Cardiac septum (tissue), 1 donor: ENCODE measurements around the gene KRTAP24-1. TPM values are rescaled to one million over a fixed set of nuclear protein-coding genes. Genes with fewer than 3 reads are reported as not detected.

ENCODE experiments used
- DNase-seq: peaks from one replicate; pipeline ENCODE4 v3.0.0-alpha.2; 2020; ENCODE audit warnings: low spot score
- intact Hi-C: fragments of 100-400 bp; cut with DNase I; formaldehyde crosslinking; loops from one replicate; pipeline ENCODE4 v1.14.0; 2022
- long read RNA-seq: library from polyadenylated mRNA; unstranded; transcript quantifications from one replicate; pipeline ENCODE4 v2.0.0, GENCODE V29; 2021
- total RNA-seq: library from RNA; stranded (reverse); fragmentation: NEBNext Ultra II Directional; extraction: Animal tissue kit (Norgen Biotek cat#: 25700); gene quantifications from one replicate; pipeline ENCODE4 v1.2.1, GENCODE V29; 2021
- donor health status: DM: no; HTN: no; CAD: no.

Gene KRTAP24-1, protein sequence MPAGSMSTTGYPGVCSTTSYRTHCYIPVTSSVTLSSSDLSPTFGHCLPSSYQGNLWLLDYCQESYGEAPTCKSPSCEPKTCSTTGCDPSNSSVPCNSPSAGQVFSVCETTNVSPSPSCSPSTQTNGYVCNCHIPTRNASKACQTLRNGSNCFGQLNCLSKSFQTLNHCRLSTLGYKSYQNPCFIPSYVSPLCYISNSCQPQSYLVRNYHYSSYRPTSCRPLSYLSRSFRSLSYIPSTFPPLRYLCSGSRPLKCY
- not detected for total RNA-seq
- long read RNA-seq: 0 reads

DNA sequence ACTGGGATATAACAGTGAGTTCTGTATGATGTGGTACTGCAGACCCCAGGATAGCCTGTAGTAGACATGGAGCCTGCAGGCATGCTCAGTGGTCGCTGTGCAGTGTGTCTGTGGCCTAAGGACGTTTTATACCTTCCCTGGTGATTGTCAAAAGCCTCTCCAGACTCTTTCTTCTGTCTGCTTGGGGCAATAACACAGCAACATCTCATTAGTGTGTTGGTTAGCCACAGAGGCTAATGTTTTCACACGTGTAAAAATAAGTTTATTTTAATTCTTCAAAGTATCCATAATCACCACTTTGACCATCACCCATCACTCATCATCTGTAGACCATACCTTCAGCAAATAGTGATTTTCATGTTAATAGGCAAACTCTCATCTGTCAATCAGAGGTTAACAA is at the start of gene KRTAP24-1:
TSS of gene KRTAP24-1 (minus strand) at position 101 of the 400 bp plus-strand sequence. CDS start at position 83, 18 bp downstream.
- intact Hi-C loops: no loop called here
- DNase-seq: no peak

DNA sequence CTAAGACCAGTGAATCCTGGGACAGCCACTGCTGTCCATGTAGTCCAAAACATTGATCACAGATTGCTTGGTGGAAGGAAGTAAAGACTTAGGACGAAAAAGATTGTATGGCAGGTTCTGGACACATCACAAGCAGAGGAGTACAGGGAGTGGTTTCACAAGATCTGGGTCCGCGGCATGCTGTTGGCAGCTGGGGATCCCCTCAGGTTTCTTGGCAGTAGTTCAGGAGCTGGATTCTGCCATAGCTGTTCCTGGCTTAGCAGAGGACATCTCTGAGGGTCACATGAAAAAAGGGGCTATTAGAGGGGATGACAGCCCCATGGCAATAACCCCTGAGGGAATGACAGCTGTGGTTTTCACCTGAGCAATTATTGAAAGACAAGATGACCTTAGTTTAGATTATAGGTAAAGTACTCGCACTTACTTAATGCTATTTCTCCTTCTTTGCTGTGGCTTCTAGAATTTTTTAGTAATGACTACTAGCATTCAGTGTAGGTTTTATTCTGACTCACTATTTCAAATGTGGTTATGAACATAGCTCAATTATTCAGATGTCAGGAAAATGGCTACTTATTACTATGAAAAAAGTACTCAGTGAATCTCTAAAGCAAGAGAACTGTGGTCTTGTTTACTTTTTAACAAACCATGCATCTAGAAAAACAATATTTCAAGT is 46.6 kb upstream of the KRTAP24-1 start:
- no peak for DNase-seq
- intact Hi-C loops: no loop called here

DNA sequence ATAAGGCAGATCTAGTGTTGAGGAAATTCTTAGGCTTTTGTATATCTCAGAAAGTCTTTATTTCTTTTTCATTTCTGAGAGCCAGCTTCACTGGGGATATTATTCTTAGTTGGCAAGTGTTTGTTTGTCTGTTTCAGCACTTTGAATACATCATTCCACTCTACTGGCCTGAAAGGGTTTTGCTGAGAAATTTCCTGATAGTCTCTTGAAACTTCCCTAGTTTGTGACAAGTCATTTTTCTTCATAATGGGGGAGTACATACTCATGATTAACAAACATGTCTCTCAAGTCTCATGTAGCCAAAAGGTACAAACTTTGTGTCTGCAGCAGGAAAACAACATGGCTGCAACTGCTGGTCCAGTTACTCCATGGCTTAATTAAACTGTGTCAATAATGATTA is 43.6 kb upstream of the KRTAP24-1 start:
- intact Hi-C loops: no loop called here
- DNase-seq: no peak

DNA sequence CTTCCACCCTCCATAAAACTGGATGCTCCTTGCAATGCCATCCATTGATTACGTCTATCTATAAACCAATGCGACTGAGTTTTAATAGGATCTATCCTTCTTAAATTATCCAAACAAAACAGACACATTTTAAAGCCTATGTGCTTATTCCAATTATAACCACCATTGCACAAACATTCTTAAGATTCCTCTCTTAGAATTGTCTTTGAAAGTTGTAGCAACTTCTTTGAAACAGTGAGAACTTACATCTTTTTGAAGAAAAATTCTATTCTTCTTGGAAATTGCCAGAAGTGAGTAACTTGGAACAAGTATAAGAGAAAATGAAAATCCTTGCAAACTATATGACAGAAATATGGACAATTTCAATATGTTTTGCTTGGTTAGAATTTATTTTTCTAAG is 37.5 kb upstream of the KRTAP24-1 start, which contains the start of gene KRTAP26-1:
TSS of gene KRTAP26-1 (minus strand) at position 101 of the 400 bp plus-strand sequence. CDS start 280 bp downstream, outside the sequence.
- DNase-seq: no peak
- intact Hi-C loops: no loop called here

DNA sequence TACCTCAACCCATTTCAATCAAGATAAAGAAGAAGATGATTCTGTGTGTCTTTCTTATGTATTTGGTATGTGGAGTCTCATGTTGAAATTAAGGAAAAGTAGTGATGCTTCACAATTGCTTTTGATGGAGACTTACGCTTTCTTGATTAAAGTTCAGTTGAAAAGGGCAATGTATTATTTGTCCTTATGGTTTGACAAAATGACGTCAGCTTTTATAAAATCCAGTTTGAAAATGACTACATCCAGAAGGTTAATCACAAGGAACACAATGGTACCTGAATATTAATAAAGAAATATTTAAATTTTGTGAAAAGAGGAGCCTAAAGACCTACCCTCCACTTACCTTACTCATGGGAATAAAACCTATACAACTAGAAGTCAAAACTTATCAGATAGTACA is 33.0 kb upstream of the KRTAP24-1 start:
- intact Hi-C loops: no loop called here

DNA sequence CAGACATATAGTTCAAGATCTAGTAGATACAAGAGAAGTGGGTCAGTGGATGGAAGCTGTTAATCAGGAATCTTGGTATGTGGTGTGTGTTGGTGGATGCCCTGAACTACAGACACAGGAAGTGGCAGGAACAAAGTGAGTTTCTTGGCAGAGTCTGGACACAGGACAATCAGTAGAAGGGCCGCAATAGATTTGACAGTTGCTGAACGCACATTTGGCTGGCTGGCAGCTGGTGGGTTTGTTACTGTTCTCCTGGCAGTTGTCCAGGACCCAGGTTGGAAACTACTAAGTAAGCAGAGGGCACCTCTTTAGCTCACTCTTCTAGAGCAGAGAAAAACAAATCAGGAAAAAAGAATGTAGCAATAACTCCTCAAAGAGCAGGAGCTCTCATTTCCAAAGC is 24.1 kb upstream of the KRTAP24-1 start:
- no peak for DNase-seq

More for the DNA sequence above, 33.0 kb upstream of the KRTAP24-1 start:
- DNase-seq: no peak

DNA sequence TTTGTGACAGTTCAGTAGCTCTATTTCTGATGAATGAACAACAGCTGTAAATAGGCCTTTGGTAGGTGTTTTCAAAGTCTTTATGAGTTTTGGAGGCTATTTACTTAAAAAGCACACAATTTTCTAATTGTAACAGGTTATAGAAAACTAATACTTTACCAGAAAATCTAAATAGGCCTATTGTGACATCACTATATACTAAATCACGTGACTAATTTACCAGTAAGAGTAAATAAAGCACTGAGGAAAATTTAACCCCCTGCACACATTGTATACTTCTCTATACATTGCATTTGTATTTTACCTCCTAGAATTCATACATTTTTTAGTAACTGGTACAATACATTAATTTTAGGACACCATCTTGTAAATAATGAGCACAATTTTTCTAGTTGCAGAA is 22.4 kb upstream of the KRTAP24-1 start:
- DNase-seq: no peak
- intact Hi-C loops: no loop called here

More for the DNA sequence above, 24.1 kb upstream of the KRTAP24-1 start:
- intact Hi-C loops: no loop called here

DNA sequence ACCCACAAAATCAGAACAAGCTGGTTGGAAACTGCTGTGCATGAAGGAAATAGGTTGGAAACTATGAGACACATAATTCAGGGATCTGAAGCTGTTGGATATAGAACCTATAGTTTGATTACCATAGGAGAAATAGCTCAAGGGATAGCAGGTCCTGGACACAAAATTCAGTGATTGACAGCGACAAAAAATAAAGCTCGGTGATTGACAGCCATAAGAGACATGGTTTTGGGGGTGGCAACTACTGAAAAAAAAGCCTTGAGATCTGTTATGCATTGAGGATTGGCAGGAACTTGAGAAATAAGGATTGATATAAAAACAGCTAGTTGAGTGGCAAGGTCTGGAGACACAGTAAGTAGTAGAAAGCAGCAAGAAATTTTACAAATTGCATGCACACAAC is 6.5 kb upstream of the KRTAP24-1 start, which contains the start of gene KRTAP25-1:
TSS of gene KRTAP25-1 (minus strand) at position 300 of the 400 bp plus-strand sequence. CDS start at position 276, 24 bp downstream.
- intact Hi-C loops: no loop called here
- no peak for DNase-seq

DNA sequence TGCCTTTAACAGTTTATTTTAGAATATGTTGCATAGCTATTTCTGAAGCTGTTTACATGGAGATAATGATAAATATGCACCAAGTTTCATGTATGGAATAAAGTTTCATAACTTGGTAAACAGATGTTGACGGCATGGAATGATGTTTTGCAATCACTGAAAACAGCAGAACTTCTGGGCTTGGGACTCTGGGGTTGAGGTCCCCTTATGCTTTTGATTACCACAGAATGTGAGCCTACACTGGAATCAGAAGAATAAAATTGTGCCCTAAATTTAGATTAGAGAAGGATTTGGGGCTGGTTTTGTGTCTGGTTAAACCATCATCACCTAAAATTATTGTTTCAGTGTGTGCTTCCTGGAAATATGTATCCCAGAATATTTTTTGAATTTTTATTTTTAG is 11.1 kb downstream of the KRTAP24-1 start:
- DNase-seq: no peak
- intact Hi-C loops: no loop called here

DNA sequence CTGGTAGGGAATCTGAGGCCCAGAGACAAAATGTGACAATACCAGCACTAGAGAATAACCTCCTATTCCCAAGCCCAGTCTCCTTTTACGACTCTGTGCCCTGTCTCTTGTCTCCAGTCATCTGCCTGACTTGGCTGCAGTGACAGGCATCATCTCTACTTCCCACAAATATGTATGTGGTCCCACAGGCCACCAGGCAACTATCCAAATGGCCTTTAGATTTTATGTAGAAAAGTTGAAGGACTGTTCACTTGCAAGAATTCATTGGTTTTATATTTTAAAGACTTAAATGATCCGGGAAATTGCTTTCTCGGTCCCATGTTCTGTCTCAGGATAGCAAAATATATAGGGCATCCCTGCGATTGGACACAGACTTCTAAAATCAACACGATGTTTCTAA is 11.6 kb downstream of the KRTAP24-1 start:
- DNase-seq: no peak
- intact Hi-C loops: no loop called here

DNA sequence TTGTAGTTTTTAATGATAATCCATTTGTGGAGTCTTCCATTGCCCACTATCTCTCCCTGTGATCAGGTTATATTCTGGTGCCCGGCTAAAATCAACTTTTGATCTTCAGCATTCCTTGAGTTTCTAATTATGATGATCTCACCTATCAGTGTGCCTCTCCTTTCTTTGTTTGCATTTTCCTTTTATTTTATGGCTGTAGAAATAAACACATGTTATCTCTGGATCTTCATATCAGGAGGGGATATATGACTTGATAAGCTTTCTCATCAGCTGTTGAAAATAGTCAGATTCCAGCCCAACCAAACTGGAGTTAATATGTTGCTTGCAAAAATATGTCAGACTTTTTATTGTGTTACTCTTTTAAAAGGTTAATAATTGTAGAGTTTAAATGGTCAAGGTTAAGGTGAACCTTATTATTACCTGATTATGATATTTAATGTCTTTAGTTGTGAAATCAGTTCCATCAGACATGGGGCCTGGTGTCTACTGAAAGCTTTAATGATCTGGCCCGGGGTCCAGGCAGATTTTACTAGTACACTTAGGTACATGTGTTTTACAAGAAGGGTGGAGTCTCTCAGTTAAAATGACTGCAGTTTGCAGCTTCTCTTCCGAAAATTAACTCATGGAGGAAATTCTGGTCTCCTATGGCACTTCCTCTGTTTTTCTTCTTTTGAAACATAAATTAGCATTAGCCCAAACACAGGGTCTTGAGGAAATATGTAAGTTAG is 12.8 kb downstream of the KRTAP24-1 start:
- no peak for DNase-seq
- intact Hi-C loops: no loop called here

DNA sequence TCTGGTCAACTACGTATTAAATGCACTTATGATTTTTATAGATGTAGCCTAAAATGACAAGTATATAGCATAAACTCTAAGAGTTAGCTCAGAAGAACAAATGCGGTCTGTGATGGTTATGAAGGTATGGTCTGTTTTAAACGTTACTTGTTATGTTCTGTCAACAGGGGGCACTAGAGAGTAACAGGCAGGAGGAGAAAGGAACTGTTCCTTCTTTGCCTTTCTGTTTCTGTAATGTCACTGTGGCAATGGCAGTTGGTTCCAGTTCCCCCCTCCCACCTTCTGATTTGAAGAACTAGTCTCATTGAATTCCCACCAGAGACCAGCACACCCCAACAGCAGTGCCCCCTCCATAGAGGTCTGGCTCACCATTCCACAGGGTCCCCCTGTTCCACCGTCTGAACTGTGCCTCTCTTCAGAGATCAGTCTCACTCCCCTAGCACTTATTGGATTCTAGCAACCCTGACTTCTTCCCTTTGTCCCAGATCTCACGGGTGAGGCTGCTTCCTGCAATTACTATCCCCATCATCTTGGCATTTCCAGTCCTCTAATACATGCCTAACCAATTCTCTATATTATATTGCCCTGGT is 14.0 kb downstream of the KRTAP24-1 start:
- no peak for DNase-seq
- intact Hi-C loops: no loop called here

DNA sequence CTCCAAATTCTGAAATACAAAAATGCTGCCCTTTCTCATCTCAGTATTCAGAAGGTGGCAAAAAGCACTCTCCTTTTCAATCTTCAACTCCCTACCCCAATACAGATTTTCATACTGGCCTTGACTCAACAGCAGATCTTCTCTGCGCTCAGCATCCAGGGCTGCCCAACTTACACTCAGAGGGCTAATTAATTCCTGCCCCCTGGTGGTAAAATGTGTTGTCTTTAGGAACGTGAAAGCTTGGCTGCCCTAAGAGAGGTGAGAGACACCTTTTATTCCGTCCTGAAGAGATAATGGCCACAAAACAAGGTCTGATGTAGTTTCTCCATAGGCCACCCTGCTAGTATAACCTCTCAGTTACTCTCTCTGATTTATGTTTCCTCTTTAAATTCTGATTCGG is 25.0 kb downstream of the KRTAP24-1 start:
- intact Hi-C loops: no loop called here
- no peak for DNase-seq

DNA sequence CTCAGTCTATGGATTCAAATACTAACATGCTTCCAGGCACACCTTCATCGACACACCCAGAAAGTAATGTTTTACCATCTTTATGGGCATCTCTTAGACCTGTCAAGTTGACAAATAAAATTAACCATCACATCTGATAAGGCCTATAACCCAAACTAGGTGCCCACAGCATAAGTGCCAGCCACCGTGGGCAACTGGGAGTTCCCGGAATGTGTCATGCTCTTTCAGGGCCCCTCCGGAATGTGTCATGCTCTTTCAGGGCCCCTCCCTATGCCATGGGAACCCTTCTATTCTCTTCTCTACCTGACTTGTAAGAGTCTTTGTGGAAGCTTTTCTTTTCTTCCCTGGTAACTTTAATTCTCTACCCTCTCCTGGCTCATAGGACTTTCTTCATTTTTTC is 26.6 kb downstream of the KRTAP24-1 start:
- DNase-seq: no peak
- intact Hi-C loops: no loop called here

DNA sequence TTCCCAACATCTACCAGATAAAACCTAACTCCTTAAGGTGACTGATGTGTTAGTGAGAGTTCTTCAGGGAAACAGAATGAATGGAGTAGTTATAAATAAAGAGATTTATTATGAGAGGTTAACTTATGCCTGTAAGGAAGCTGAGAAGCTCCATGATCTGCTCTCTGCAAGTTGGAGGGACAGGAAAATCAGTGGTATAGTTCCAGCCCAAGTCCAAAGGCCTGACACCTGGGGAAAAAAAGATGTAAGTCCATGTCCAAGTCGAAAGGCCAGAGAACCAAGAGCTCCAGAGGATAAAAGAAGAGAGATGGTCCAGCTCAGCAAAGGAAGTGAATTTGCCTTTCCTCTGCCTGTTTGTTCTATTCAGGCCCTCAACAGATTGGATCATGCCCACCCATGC is 27.1 kb downstream of the KRTAP24-1 start:
- intact Hi-C loops: no loop called here
- no peak for DNase-seq

DNA sequence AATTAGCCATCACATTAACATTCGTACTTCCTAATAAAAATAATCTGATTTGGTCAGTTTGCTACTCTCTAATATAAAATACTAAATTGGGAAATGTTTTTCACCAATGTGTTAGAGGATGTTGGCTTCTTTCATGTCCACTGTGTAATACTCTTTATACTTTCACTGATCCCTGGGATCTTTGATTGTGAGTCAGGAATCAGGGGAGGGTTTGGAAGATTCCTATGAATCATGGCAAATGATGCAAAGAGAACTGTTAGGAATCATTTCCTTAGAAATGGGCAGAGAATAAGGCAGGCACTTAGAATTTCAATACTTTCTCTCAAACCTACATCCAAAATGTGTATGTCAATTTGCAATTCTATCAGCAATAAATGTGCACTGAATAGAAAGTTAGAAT is 31.0 kb downstream of the KRTAP24-1 start:
- DNase-seq: no peak
- intact Hi-C loops: no loop called here

DNA sequence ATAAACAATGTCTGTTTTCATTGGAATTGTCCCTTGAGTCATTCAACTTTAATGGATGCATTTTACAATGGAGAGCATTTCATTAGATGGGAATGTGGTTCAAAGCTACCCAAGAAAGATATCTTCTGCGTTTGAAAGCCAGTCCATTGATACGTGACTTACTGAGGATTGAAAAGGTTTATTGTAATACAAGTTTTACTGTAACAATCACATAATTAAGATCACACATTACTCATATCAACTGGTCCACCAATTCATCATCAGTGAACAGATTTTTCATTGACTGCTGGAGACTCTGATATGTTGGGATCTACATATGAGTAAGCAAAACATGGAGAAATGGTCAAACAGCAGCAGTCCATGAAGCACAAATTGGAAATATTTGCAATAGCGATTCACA is 32.8 kb downstream of the KRTAP24-1 start:
- intact Hi-C loops: no loop called here
- no peak for DNase-seq

DNA sequence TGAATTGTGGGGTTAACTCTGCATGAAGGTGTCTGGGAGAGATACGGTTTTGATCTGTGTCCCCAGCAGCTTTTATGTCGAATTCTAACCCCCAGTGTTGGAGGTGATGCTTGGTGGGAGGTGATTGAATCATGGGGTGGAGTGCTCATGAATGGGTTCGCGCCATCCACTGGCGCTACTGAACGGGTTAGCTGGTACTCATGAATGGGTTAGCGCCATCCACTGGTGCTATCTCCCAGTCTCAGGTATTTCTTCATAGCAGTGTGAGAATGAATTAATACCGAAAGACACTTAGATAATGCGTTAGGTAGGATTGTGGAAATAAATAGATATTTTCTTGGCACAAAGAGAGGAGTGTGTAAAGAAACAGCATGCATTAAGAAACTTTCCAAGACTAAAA is 33.9 kb downstream of the KRTAP24-1 start:
- no peak for DNase-seq
- intact Hi-C loops: no loop called here

DNA sequence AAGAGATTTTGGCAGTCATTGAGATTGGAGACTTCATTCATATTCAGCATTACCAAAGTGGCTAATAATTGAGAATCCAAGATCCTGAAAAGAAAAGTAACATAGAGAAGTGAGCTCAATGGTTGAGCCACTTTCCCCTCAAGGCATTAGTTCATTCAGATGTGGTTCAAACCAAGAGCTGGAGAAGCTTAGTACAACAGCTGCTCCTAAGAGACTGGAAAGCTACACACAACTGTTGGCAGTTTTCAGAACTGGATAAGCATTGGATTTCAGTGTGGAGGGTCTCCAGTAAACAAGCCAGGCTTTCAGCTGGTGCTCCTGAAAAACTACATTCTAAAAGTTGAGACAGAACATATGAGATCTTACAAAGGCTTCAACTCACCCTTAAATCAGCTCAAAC is 37.7 kb downstream of the KRTAP24-1 start:
- no peak for DNase-seq

DNA sequence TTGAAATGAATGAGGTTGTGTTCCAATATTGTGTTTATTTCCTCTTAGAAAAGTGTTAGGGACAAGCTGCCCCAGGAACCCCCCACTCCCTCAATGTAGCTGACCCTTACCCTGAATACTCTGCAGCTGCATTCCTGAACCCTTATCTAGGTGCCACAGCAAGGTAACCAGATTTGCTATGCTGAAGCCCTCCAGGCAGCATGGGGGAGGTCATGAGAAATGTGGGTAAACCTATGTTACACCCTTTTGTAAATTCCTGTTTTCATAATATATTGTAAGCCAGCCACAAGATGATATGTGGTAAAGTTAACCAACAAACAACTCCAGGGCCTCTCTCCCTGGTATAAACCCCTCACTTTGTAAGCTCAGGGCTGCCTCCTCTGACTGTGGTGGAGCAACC is 39.1 kb downstream of the KRTAP24-1 start:
- intact Hi-C loops: no loop called here
- no peak for DNase-seq

More for the DNA sequence above, 37.7 kb downstream of the KRTAP24-1 start:
- intact Hi-C loops: no loop called here
